OCI-LY7 (cell line): Measurements from ENCODE around the gene TMTC2.

ENCODE experiments used
- EZH2phosphoT487 ChIP-seq: fragments of 200-600 bp; sonication (generic); IDR thresholded peaks from 2 replicates; pipeline ENCODE4 v1.6.1; 2018; ENCODE audit warnings: low read depth, borderline replicate concordance, mild to moderate bottlenecking, mixed run types, antibody characterized with exemption, low read length, moderate library complexity, mixed read lengths
- TF ChIP-seq, protein P1 (sequence below): fragments of 200-600 bp; sonication (generic); conservative IDR thresholded peaks from 2 replicates; pipeline ENCODE4 v1.5.1; 2014; ENCODE audit warnings: mild to moderate bottlenecking, antibody characterized with exemption, low read length, moderate library complexity, mixed read lengths

DNA sequence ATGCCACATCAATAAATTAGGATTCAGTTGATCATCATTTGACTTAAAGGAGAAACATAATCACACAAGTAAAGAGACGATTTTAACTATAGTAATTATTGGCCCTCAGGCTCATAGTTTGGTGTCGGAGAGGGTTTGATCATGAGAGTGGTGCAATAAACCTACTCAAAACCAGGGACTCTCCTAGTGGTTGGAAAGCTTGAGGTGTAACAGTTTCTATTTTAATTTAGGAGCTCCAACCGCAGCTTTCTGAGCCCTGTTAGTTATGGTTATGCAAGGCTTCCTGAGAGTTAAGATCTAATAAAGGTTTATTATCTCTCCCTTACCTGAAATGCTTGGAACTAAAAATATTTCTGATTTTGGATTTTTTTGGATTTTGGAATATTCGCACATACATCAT lies 36.4 kb downstream of the TMTC2 start:
- TF ChIP-seq, protein P1, sequence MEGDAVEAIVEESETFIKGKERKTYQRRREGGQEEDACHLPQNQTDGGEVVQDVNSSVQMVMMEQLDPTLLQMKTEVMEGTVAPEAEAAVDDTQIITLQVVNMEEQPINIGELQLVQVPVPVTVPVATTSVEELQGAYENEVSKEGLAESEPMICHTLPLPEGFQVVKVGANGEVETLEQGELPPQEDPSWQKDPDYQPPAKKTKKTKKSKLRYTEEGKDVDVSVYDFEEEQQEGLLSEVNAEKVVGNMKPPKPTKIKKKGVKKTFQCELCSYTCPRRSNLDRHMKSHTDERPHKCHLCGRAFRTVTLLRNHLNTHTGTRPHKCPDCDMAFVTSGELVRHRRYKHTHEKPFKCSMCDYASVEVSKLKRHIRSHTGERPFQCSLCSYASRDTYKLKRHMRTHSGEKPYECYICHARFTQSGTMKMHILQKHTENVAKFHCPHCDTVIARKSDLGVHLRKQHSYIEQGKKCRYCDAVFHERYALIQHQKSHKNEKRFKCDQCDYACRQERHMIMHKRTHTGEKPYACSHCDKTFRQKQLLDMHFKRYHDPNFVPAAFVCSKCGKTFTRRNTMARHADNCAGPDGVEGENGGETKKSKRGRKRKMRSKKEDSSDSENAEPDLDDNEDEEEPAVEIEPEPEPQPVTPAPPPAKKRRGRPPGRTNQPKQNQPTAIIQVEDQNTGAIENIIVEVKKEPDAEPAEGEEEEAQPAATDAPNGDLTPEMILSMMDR: no peak
- no peak for TF ChIP-seq EZH2phosphoT487
